Activated CD4-positive, alpha-beta T cell treated with anti-CD3 and anti-CD28 coated beads for 36 hours (primary cell): ENCODE data around the gene PTPRT. TPM values are rescaled to one million over a fixed set of nuclear protein-coding genes. Genes with fewer than 3 reads are reported as not detected.

ENCODE experiments used
- ATAC-seq: fragments of 200-7000 bp; cut with Tn5 transposase; one replicate; pipeline ENCODE4 v1.10.0; 2021; ENCODE audit warnings: mild to moderate bottlenecking, moderate library complexity
- CTCF ChIA-PET: fragments of 350-600 bp; sonication (Branson Sonifier 250); formaldehyde crosslinking; loops from one replicate; lab custom pipeline; 2021; ENCODE audit warnings: antibody characterized with exemption; lab: Charles Lee
- POLR2A ChIA-PET: fragments of 350-600 bp; sonication (Branson Sonifier 250); formaldehyde crosslinking; loops from one replicate; lab custom pipeline; 2021; ENCODE audit warnings: antibody characterized with exemption, inconsistent platforms; lab: Charles Lee
- DNase-seq: peaks from one replicate; pipeline ENCODE4 v3.0.0-alpha.2; 2020
- H3K27ac Mint-ChIP-seq: one replicate; pipeline ENCODE4 v1.8.0; 2021; ENCODE audit warnings: mixed read lengths
- H3K27me3 Mint-ChIP-seq: one replicate; pipeline ENCODE4 v1.8.0; 2021; ENCODE audit warnings: mixed read lengths
- H3K36me3 Mint-ChIP-seq: one replicate; pipeline ENCODE4 v1.8.0; 2021; ENCODE audit warnings: low read depth, mixed read lengths
- H3K4me1 Mint-ChIP-seq: one replicate; pipeline ENCODE4 v1.8.0; 2021; ENCODE audit warnings: mixed read lengths
- H3K4me3 Mint-ChIP-seq: one replicate; pipeline ENCODE4 v1.8.0; 2021; ENCODE audit warnings: mild to moderate bottlenecking, moderate library complexity, mixed read lengths
- H3K9me3 Mint-ChIP-seq: one replicate; pipeline ENCODE4 v1.8.0; 2021; ENCODE audit warnings: low read depth, mixed read lengths
- intact Hi-C, 2 experiments: fragments of 100-400 bp; cut with DNase I in 1 of 2; cut with micrococcal nuclease in 1 of 2; formaldehyde crosslinking; loops; one replicate each; pipeline versions ENCODE4 v1.14.2 to v1.15.1; 2022 to 2024; cut with DNase I, micrococcal nuclease
- total RNA-seq, 2 experiments: library from RNA; stranded (reverse); gene quantifications; one replicate each; pipeline ENCODE4 v1.2.3, GENCODE V29; 2021

PTPRT gene
- total RNA-seq, 2 experiments from 2014 or later = not detected

DNA sequence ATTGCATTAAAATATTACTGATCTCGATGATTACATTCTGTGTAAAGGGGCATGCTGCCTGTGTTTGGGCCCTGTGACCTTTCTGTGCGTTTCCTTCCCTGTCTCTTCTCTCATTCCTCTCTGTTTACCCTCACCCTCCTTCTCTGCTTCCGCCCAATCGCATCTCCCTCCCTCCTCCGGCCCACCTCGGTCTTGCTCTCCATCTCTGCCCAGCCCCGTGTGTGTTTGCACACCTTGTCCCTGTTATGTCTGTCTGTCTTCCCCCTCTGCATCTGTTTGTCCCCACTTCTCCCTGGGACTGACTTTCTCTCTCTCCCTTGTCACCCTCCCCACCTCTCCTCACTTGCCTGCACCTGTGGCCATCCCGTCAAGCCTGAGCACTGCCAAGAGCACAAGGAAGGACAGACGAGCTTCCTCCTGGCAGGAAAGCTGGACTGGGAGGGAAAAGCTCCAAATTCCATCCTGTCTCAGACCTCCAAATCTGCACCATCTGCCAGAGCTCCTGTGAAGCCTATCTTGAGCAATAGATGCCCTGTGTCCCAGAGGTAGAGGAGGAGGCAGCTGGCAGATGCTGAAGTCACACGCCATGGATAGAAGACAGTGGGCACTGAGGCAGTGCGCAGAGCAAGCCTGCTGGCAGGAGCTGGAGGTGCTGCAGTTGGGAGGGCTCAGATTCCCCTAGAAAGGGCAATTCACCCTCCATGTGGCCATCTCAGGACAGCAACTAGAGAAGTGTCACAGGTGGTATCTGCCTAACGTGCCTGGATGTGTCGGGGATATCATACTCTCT, 172.3 kb downstream of the PTPRT start:
- H3K36me3 Mint-ChIP-seq = no peaks in the 10 kb centered on the region
- CTCF ChIA-PET = interaction anchor here (0.6 kb wide), 1 partner anchor 1231 kb away, joined by 3 read pairs; no protein-coding TSS in a partner anchor
- peaks cover under 1% of the 10 kb centered on the region for H3K27me3 Mint-ChIP-seq

DNA sequence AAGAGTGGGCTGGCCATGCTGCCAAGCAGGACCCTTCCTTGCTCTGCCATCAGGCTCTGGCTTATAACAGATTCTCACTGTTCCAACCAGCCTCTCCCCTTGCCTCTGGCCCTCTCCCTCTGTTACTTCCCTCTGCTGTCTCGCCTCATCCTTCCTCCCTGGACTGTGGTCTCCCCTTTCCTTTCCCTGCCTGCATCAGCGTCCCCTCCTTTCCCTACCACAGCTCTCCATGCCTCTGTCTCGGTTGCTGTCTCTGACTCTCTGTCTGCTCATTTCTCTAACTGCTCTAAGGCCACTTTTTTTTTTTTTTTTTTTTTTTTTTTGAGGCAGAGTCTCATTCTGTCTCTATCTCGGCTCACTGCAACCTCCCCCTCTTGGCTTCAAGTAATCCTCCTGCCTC, 173.4 kb downstream of the PTPRT start:
- no peak overlapping the region for H3K4me3 Mint-ChIP-seq
- no peaks in the 10 kb centered on the region for H3K9me3 Mint-ChIP-seq
- DNase-seq (no peak), ATAC-seq (no peak)
- H3K27me3 Mint-ChIP-seq = no peaks in the 10 kb centered on the region
- intact Hi-C loops = no loop called here
- H3K36me3 Mint-ChIP-seq = no peaks in the 10 kb centered on the region
- ChIA-PET POLR2A (no interaction called here), CTCF (interaction anchor here (0.7 kb wide), 1 partner anchor 50 kb away, joined by 3 read pairs; no protein-coding TSS in a partner anchor)
- no peaks in the 10 kb centered on the region for H3K4me1 Mint-ChIP-seq
- H3K27ac Mint-ChIP-seq = no peak overlapping the region

More for the DNA sequence above, 172.3 kb downstream of the PTPRT start:
- intact Hi-C loops = no loop called here
- Mint-ChIP-seq H3K9me3 (no peaks in the 10 kb centered on the region), H3K4me1 (no peaks in the 10 kb centered on the region), H3K4me3 (no peak overlapping the region), H3K27ac (no peak overlapping the region)
- DNase-seq (no peak), ATAC-seq (no peak)
- POLR2A ChIA-PET = no interaction called here

DNA sequence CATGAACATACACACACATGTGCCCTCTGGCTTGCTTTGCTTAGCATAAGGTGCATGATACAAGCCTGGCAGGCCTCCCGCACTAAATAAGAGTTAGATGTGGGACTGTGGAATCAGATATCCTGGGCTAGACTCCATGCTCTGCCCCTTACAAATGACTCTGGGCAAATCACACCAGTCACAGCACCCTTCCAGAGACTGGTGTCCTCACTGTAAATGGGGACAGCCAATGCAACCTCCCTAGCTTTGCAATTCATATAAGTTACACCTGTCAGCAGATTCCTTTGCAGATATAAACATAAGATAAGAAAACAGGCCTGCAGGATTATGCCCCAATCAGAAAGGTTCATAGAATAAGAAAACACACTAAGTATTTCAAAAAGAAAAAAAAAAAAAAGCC, 174.1 kb downstream of the PTPRT start:
- Mint-ChIP-seq H3K4me1 (no peaks in the 10 kb centered on the region), H3K9me3 (no peaks in the 10 kb centered on the region), H3K27me3 (no peaks in the 10 kb centered on the region), H3K4me3 (no peak overlapping the region), H3K27ac (no peak overlapping the region), H3K36me3 (no peaks in the 10 kb centered on the region)
- DNase-seq = no peak
- ATAC-seq = no peak
- POLR2A ChIA-PET = no interaction called here
- CTCF ChIA-PET = interaction anchor here (0.7 kb wide), 1 partner anchor 50 kb away, joined by 3 read pairs; no protein-coding TSS in a partner anchor
- intact Hi-C loops = no loop called here

DNA sequence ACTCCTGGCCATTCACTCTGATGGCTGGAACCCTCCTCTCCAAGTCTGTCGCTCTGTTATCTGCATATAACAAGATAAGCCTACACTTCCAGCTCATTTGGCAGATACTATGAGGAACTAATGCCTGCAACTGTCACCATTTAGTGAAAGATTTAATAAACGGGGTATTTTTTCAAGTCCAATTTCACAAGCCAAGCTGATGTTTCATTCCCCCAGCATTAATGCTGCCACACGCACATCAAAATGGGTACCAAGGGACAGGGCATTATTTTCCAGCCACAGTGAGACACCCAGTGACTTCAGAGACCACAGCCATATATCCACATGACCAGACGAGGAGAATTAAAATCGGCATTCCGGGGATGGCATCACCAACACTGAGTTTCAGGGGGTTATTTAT, 175.5 kb downstream of the PTPRT start:
- ChIA-PET POLR2A (no interaction called here), CTCF (no interaction called here)
- Mint-ChIP-seq H3K36me3 (no peaks in the 10 kb centered on the region), H3K27ac (no peak overlapping the region), H3K4me3 (no peak overlapping the region), H3K27me3 (no peaks in the 10 kb centered on the region), H3K9me3 (no peaks in the 10 kb centered on the region), H3K4me1 (no peaks in the 10 kb centered on the region)
- ATAC-seq = no peak
- intact Hi-C loops = no loop called here
- DNase-seq = no peak

DNA sequence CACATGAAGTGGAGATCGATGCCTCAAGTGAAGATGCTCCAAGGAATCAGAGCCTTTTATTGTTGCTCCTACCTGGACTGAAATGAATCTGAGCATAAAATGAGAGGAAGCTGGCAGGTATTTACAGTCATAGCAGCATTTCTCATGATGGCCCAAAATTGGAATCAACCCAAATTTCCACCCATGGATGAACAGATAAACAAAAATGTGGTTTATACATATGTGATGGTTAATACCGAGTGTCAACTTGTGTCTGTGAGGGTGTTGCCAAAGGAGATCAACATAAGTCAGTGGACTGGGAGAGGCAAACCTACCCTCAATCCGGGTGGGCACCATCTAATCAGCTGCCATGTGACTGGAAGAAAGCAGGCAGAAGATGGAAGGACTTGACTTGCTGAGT, 178.2 kb downstream of the PTPRT start:
- ATAC-seq (no peak), DNase-seq (no peak)
- intact Hi-C loops = no loop called here
- no peaks in the 10 kb centered on the region for H3K4me1 Mint-ChIP-seq
- H3K4me3 Mint-ChIP-seq = no peak overlapping the region
- H3K9me3 Mint-ChIP-seq = no peaks in the 10 kb centered on the region
- H3K36me3 Mint-ChIP-seq = no peaks in the 10 kb centered on the region
- no peaks in the 10 kb centered on the region for H3K27me3 Mint-ChIP-seq
- ChIA-PET CTCF (no interaction called here), POLR2A (no interaction called here)
- H3K27ac Mint-ChIP-seq = no peak overlapping the region

DNA sequence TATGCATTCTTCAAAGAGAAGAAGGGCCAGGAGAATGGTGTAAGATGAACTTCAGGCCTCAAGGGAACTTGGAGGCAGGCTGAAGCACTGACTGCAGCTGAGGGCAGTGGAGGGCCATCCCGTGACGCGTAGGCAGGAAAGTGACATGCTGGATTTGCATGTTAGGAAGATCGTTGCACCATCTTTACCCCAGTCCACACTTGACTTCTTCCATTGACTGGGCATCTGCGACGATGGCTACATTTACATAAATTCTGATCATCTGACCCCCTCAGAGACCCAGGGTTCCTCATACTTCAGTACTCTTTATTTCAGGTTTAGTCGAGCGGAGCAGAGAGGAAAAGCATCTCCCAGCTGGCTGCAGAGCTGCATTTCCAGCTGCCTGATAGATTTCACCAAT, 180.2 kb downstream of the PTPRT start:
- POLR2A ChIA-PET = no interaction called here
- Mint-ChIP-seq H3K36me3 (no peaks in the 10 kb centered on the region), H3K4me1 (no peaks in the 10 kb centered on the region), H3K9me3 (no peaks in the 10 kb centered on the region), H3K27ac (no peak overlapping the region), H3K27me3 (no peaks in the 10 kb centered on the region), H3K4me3 (no peak overlapping the region)
- intact Hi-C loops = no loop called here
- DNase-seq = no peak
- CTCF ChIA-PET = no interaction called here
- ATAC-seq = no peak

DNA sequence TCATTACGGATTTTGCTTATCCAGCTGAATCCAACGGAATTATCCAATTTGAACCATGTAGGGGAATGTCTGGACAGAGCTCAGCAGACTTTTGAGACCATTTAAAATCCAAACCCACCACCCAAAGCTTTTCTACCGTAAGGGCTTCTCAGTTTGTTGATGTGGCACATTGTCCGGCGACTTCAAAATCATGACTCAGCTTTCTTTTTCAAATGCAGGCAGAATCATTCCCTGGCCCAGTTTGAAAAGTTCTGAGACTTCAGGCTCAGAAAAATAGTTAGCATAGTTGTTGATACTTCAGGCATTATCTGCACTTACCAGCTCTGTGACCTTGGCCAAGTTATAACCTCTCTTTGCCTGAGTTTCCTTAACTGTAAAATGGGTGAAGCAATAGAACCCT, 182.2 kb downstream of the PTPRT start:
- no peak overlapping the region for H3K27ac Mint-ChIP-seq
- no peaks in the 10 kb centered on the region for H3K36me3 Mint-ChIP-seq
- intact Hi-C loops = no loop called here
- no peaks in the 10 kb centered on the region for H3K27me3 Mint-ChIP-seq
- ChIA-PET POLR2A (no interaction called here), CTCF (no interaction called here)
- DNase-seq (no peak), ATAC-seq (no peak)
- H3K9me3 Mint-ChIP-seq = no peaks in the 10 kb centered on the region
- no peak overlapping the region for H3K4me3 Mint-ChIP-seq
- H3K4me1 Mint-ChIP-seq = no peaks in the 10 kb centered on the region

DNA sequence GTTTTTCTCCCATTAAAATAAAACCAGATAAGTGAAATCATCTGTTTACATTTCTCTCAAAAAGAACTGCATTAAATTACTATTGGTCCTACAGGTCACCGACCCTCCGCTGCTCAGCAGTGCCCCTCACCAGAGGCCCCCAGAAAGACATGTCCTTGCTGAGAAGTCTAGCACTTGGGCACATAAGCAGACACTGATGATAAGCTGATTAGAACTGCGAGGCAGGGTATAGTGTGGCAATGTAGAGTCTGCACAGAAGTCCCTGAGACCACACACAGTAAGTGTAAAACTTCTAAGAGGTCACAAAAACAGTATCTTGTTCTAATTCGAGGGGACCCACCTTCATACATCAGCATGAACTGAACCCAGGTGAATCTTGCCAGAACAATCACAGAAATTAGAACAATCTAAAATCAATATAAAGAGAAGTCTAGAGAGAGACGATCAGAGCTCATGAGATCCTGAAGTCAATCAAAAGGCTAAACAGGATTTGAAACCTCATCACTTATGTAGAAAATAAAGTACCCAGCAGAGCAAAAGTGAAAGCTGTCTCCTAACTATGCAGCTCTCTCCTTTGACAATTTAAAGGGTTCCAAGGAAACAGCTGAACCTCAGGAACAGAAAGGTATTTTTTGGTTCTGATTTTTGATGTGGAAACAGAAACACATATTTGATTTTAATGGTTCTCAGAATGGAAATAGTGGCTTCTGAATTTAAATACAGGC, 182.9 kb downstream of the PTPRT start:
- Mint-ChIP-seq H3K4me1 (no peaks in the 10 kb centered on the region), H3K27ac (no peak overlapping the region), H3K9me3 (no peaks in the 10 kb centered on the region), H3K36me3 (no peaks in the 10 kb centered on the region), H3K27me3 (no peaks in the 10 kb centered on the region), H3K4me3 (no peak overlapping the region)
- intact Hi-C loops = no loop called here
- ChIA-PET CTCF (no interaction called here), POLR2A (no interaction called here)
- DNase-seq (no peak), ATAC-seq (no peak)

DNA sequence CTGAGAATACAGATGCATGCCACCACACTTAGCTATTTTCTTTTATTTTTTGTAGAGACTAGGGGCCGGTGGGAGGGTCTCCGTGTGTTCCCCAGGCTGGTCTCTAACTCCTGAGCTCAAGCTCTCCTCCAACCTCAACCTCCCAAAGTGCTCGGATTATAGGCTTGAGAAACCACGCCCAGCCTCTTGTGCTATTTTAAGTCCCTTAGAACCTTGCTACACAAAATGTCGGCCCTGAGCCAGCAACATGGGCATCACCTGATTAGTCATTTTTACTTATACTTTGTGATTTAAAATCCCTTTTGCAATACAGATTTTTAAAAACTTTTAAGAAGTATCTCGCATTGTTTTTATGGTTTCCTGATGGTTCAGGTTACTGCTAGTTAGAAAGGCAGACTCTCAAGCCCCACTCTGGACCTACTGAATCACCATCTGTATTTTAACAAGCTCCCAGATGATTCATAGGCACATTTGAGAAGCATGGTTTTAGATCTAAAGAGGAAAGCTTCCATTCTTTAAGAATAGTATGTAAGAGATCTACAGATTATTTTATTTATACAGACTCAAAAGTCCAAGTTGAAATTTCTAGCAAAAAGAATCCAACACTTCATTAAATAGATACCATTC, 186.3 kb downstream of the PTPRT start:
- Mint-ChIP-seq H3K36me3 (no peaks in the 10 kb centered on the region), H3K4me1 (no peaks in the 10 kb centered on the region), H3K9me3 (no peaks in the 10 kb centered on the region), H3K27ac (no peak overlapping the region), H3K4me3 (no peak overlapping the region), H3K27me3 (no peaks in the 10 kb centered on the region)
- intact Hi-C loops = no loop called here
- DNase-seq (no peak), ATAC-seq (no peak)
- ChIA-PET CTCF (interaction anchor here (0.6 kb wide), 1 partner anchor 185 kb away, joined by 3 read pairs; no protein-coding TSS in a partner anchor), POLR2A (no interaction called here)

DNA sequence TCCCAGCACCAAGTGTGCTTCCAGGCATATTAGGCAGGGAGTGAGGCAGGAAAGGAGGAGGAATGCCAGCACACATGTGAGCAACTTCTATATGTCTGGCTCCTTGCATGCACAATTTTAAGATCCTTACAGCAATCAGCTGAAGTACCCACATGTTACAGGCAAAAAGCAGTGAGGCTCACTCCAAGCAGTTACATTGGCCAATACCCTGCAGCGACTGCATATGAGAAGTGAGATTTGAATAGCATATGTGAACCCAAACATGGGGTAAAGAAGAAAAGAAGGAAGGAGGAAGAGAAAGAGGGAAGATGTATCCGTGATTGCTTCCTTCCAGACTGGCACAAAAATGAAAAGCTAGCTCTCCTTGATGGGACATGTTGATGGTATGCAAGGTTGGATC, 193.6 kb downstream of the PTPRT start:
- intact Hi-C loops = no loop called here
- CTCF ChIA-PET = interaction anchor here (0.5 kb wide), 1 partner anchor 33 kb away, joined by 3 read pairs; no protein-coding TSS in a partner anchor
- H3K27me3 Mint-ChIP-seq = no peaks in the 10 kb centered on the region

DNA sequence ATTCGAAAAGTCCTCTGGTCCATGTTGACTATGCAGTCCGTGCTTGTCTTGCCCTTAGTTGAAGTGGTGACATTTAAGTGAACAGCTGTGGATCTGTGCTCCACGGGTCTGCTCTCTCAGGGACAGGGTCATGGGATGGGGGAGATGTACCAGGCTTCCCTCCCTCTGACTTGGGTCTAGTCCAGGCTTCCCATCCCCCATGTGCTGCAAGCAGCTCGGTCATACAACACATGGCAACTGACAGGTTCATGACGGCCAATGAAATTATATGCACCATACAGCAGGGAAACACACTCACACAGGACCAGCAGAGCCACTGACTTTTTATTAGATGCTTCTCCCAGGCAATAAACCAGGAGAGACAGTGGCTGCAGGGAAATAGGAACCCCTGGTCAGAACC, 201.4 kb downstream of the PTPRT start:
- H3K4me3 Mint-ChIP-seq = no peak overlapping the region
- POLR2A ChIA-PET = no interaction called here
- CTCF ChIA-PET = no interaction called here
- H3K27ac Mint-ChIP-seq = no peak overlapping the region
- intact Hi-C loops = no loop called here
- ATAC-seq (no peak), DNase-seq (no peak)
- H3K27me3 Mint-ChIP-seq = peaks cover 2% of the 10 kb centered on the region
- no peaks in the 10 kb centered on the region for H3K4me1 Mint-ChIP-seq
- peaks cover 4% of the 10 kb centered on the region for H3K9me3 Mint-ChIP-seq
- no peaks in the 10 kb centered on the region for H3K36me3 Mint-ChIP-seq

More for the DNA sequence above, 193.6 kb downstream of the PTPRT start:
- H3K27ac Mint-ChIP-seq = no peak overlapping the region
- POLR2A ChIA-PET = no interaction called here
- DNase-seq (no peak), ATAC-seq (no peak)
- no peak overlapping the region for H3K4me3 Mint-ChIP-seq
- peaks cover 9% of the 10 kb centered on the region for H3K9me3 Mint-ChIP-seq
- H3K4me1 Mint-ChIP-seq = no peaks in the 10 kb centered on the region
- no peaks in the 10 kb centered on the region for H3K36me3 Mint-ChIP-seq
